GM19438 (cell line): Measurements from ENCODE around the gene GRIN2A.

ENCODE experiments used
- ATAC-seq: cut with Tn5 transposase; IDR thresholded peaks from one replicate; pipeline ENCODE4 v1.9.1; 2021; ENCODE audit warnings: low read depth; ENCODE audit not compliant: unreplicated experiment

Gene GRIN2A

DNA sequence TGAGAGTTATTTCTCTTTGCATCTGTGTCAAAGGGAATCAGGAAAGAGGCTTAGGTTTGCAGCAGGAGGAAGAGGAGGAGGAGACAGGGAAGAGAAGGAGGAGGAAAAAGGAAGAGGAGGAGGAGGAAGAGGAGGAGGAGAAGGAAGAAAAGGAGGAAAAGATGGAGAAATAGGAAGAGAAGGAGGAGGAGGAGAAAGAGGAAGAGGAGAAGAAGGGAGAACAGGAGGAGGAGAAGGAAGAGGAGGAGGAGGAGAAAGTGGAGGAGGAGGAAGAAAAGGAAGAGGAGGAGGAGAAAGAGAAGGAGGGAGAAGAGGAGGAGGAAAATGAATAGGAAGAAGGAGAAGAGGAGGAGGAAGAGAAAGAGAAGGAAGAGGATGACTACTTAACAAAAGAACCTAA is 459.1 kb downstream of the GRIN2A start:
- ATAC-seq: no peak

- ATAC-seq: no peak
These were observed 468.3 kb downstream of the GRIN2A start for GRCh38 chr16:9713907-9714306.

DNA sequence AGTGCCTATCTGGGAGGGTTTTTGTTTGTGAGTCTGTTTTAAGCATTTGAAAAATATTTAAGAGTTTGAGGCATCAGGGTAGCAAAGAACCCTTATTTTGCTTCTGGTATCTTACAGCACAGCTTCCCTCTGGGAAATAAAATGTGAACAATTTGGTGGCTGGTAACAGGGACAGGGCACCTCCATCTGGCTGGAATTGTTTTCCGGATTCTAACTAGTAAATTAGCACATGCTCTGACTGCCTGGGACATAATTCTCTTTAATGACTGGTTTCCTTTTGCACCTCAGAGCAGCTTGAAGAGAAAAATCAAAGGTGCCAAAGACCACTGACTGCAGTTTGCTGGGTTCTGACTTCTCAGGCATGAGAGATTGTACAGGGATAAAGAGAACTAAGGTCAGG is 469.1 kb downstream of the GRIN2A start:
- ATAC-seq: no peak

GRCh38 chr16:9708972-9709620 is 473.1 kb downstream of the GRIN2A start:
- ATAC-seq: no peak

- no peak for ATAC-seq
These were observed 475.9 kb downstream of the GRIN2A start for GRCh38 chr16:9706217-9706836.

GRCh38 chr16:9703731-9704130 is 478.5 kb downstream of the GRIN2A start:
- no peak for ATAC-seq
